ENCODE results near the gene SDK2. TPM values are rescaled to one million over a fixed set of nuclear protein-coding genes. Genes with fewer than 3 reads are reported as not detected.

Gene SDK2
- total and polyA plus RNA-seq, 9 of the 15 experiments (the other 6 are each of a cell fraction or from before 2014, with no cell fraction given) = 0.04 TPM; not detected in 8

GRCh38 chr17:73686126-73686525 lies 41.9 kb upstream of the SDK2 start (continued):
- TF ChIP-seq, protein P1, sequence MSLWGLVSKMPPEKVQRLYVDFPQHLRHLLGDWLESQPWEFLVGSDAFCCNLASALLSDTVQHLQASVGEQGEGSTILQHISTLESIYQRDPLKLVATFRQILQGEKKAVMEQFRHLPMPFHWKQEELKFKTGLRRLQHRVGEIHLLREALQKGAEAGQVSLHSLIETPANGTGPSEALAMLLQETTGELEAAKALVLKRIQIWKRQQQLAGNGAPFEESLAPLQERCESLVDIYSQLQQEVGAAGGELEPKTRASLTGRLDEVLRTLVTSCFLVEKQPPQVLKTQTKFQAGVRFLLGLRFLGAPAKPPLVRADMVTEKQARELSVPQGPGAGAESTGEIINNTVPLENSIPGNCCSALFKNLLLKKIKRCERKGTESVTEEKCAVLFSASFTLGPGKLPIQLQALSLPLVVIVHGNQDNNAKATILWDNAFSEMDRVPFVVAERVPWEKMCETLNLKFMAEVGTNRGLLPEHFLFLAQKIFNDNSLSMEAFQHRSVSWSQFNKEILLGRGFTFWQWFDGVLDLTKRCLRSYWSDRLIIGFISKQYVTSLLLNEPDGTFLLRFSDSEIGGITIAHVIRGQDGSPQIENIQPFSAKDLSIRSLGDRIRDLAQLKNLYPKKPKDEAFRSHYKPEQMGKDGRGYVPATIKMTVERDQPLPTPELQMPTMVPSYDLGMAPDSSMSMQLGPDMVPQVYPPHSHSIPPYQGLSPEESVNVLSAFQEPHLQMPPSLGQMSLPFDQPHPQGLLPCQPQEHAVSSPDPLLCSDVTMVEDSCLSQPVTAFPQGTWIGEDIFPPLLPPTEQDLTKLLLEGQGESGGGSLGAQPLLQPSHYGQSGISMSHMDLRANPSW (CRISPR knock-in tag; IDR thresholded peaks at IDR 0.05) = no peak
- TF ChIP-seq HMGXB4 (CRISPR knock-in tag; IDR thresholded peaks at IDR 0.05) (no peak), ZNF79 (CRISPR knock-in tag; IDR thresholded peaks at IDR 0.05; ENCODE audit: low read depth) (no peak)
- TF ChIP-seq, protein P2, sequence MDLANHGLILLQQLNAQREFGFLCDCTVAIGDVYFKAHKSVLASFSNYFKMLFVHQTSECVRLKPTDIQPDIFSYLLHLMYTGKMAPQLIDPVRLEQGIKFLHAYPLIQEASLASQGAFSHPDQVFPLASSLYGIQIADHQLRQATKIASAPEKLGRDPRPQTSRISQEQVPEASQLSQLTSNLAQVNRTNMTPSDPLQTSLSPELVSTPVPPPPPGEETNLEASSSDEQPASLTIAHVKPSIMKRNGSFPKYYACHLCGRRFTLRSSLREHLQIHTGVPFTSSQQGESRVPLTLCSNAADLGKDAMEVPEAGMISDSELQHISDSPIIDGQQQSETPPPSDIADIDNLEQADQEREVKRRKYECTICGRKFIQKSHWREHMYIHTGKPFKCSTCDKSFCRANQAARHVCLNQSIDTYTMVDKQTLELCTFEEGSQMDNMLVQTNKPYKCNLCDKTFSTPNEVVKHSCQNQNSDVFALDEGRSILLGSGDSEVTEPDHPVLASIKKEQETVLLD (IDR thresholded peaks at IDR 0.05) = no peak

- no TSS peak for BruUV-seq (replicated peaks)
- Histone ChIP-seq H3K4me1 (replicated peaks in 1 of 2; ENCODE audit: control insufficient read depth in 2 of 2, insufficient read depth in 2 of 2, low read length in 2 of 2) (no peaks in the 10 kb centered on the region), H2AFZ (ENCODE audit: low read depth, low read length) (no peak overlapping the region), H3K4me3 (no peak overlapping the region), H3K9me3 (replicated peaks; ENCODE audit: control insufficient read depth, insufficient read depth, low read depth, low read length) (no peaks in the 10 kb centered on the region), H3K36me3 (ENCODE audit: control insufficient read depth, insufficient read depth, low read length) (no peaks in the 10 kb centered on the region), H3K9me1 (ENCODE audit: control insufficient read depth, insufficient read depth, low read length) (peaks cover 4% of the 10 kb centered on the region), H3K9ac (ENCODE audit: insufficient read depth in 1 of 2, low read depth in 2 of 2, low read length in 2 of 2) (no peak overlapping the region), H4K20me1 (replicated peaks; ENCODE audit: control insufficient read depth, insufficient read depth, low read length) (no peaks in the 10 kb centered on the region), H3K4me2 (ENCODE audit: insufficient read depth, low read length) (no peak overlapping the region), H3K79me2 (ENCODE audit: control insufficient read depth, insufficient read depth, low read length) (no peaks in the 10 kb centered on the region), H3K27me3 (ENCODE audit: control insufficient read depth in 2 of 2, insufficient read depth in 2 of 2, low read length in 2 of 2) (no peaks in the 10 kb centered on the region; a peak in 1 of 5 replicates), H3K27ac (ENCODE audit: extremely low read depth, low read depth, low read length) (no peak overlapping the region)
- ChIA-PET POLR2A (interaction anchor here (0.5 kb wide), 1 partner anchor 412 kb away, joined by 3 read pairs; no protein-coding TSS in a partner anchor), CTCF (ENCODE audit: low intra/inter-chr PET ratio) (no interaction called here)
- intact Hi-C loops (cut with micrococcal nuclease) (no loop called here), in situ Hi-C loops (cut with MboI) (no loop called here)
- ATAC-seq (no peak), DNase-seq (ENCODE audit: extremely low read depth in 1 of 4, low spot score in 3 of 4) (no peak), FAIRE-seq (no peak)
- WGBS (ENCODE audit: insufficient coverage, low coverage, missing lambda C conversion rate) = 3% methylated on average over 3 of the region's 3 CpGs
- no peak for TF ChIP-seq HES1 (IDR thresholded peaks at IDR 0.05; ENCODE audit: low read depth)
Observed at GRCh38 chr17:73684183-73684582, 39.9 kb upstream of the SDK2 start.

Measured in K562 (cell line).